Right atrium auricular region (tissue), 2 donors: Measurements from ENCODE around the gene RNF111. TPM values are rescaled to one million over a fixed set of nuclear protein-coding genes. Genes with fewer than 3 reads are reported as not detected.

ENCODE experiments used
- DNase-seq: peaks from one replicate; pipeline ENCODE4 v3.0.0-alpha.2; 2019; ENCODE audit warnings: low spot score
- H3K27ac ChIP-seq, 2 donors: fragments of 200-600 bp; sonication (generic); 1 replicate in 1 of 2; 2 replicates in 1 of 2; pipeline ENCODE4 v1.5.1; 2016 to 2019
- H3K27me3 ChIP-seq, 2 donors: fragments of 200-600 bp; sonication (generic); one replicate each; pipeline versions ENCODE4 v1.5.1 to v1.6.0; 2017 to 2019
- H3K36me3 ChIP-seq: fragments of 200-600 bp; sonication (generic); one replicate; pipeline ENCODE4 v1.5.1; 2016
- H3K4me1 ChIP-seq, 2 donors: fragments of 200-600 bp; sonication (generic); one replicate each; pipeline versions ENCODE4 v1.5.1 to v1.6.0; 2017 to 2019
- H3K4me3 ChIP-seq, 2 donors: fragments of 200-600 bp; sonication (generic); 1 replicate in 1 of 2; 2 replicates in 1 of 2; pipeline ENCODE4 v1.5.1; 2017 to 2019; ENCODE audit warnings: mild to moderate bottlenecking in 1 of 2, moderate library complexity in 1 of 2
- H3K9me3 ChIP-seq, 2 donors: fragments of 200-600 bp; sonication (generic); one replicate each; pipeline ENCODE4 v1.5.1; 2019
- total RNA-seq, 2 donors: library from RNA; depleted of rRNA; stranded (reverse); fragments of >200 nt; gene quantifications; one replicate each; pipeline ENCODE4 v1.1.0, GENCODE V29; 2016
- TF ChIP-seq, protein P1 (sequence below), 2 donors: fragments of 200-600 bp; sonication (generic); IDR thresholded peaks; one replicate each; pipeline ENCODE4 v1.5.1; 2019; ENCODE audit warnings: antibody characterized with exemption in 2 of 2

RNF111 gene
- total RNA-seq, 2 donors from 2014 or later = 9.3 to 15.6 TPM

DNA sequence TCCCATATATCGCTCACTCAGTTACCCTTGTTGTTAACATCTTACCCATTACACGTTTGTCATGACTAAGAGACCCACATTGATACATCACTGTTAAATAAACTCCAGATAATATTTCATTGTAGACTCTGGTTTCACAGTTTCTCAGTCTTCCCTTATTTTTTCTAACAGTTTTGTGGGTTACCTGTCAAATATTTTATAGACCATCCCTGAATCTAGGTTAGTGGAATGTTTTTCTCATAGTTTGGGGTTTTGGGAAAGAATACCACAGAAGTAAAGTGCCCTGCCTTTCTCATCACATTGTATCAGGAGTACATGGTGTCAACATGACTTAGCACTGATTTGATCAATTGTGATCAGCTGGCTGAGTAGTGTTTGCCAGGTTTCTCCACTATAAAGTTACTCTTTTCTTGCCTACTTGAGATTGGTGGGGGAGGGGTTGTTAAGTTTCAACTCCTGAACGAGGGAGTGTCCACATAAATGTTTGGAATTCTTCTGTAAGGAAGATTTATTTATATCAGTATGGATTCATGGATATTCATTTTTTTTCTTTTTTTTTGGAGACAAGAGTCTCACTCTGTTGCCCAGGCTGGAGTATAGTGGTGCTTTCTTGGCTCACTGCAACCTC lies 25.9 kb downstream of the RNF111 start:
- Histone ChIP-seq H3K36me3 (no peaks in the 10 kb centered on the region), H3K27me3 (no peaks in the 10 kb centered on the region), H3K4me3 (no peak overlapping the region), H3K27ac (no peak overlapping the region), H3K9me3 (no peaks in the 10 kb centered on the region), H3K4me1 (peaks cover 0 to 5% of the 10 kb centered on the region in 2 donors)
- no peak for DNase-seq
- TF ChIP-seq, protein P1, sequence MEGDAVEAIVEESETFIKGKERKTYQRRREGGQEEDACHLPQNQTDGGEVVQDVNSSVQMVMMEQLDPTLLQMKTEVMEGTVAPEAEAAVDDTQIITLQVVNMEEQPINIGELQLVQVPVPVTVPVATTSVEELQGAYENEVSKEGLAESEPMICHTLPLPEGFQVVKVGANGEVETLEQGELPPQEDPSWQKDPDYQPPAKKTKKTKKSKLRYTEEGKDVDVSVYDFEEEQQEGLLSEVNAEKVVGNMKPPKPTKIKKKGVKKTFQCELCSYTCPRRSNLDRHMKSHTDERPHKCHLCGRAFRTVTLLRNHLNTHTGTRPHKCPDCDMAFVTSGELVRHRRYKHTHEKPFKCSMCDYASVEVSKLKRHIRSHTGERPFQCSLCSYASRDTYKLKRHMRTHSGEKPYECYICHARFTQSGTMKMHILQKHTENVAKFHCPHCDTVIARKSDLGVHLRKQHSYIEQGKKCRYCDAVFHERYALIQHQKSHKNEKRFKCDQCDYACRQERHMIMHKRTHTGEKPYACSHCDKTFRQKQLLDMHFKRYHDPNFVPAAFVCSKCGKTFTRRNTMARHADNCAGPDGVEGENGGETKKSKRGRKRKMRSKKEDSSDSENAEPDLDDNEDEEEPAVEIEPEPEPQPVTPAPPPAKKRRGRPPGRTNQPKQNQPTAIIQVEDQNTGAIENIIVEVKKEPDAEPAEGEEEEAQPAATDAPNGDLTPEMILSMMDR (IDR thresholded peaks at IDR 0.05) = no peak

GRCh38 chr15:59014068-59014467 lies 26.6 kb downstream of the RNF111 start:
- no peak for DNase-seq
- no peaks in the 10 kb centered on the region for H3K27me3 ChIP-seq
- no peaks in the 10 kb centered on the region for H3K9me3 ChIP-seq
- H3K4me1 ChIP-seq = peaks cover 0 to 5% of the 10 kb centered on the region in 2 donors
- TF ChIP-seq, protein P1 (IDR thresholded peaks at IDR 0.05) = no peak
- H3K36me3 ChIP-seq = no peaks in the 10 kb centered on the region
- no peak overlapping the region for H3K27ac ChIP-seq
- no peak overlapping the region for H3K4me3 ChIP-seq

GRCh38 chr15:59017449-59017848 lies 30.0 kb downstream of the RNF111 start:
- Histone ChIP-seq H3K27me3 (no peaks in the 10 kb centered on the region), H3K36me3 (no peaks in the 10 kb centered on the region), H3K4me3 (no peak overlapping the region), H3K27ac (no peak overlapping the region), H3K4me1 (peaks cover 0 to 5% of the 10 kb centered on the region in 2 donors), H3K9me3 (no peaks in the 10 kb centered on the region)
- TF ChIP-seq, protein P1 (IDR thresholded peaks at IDR 0.05) = no peak
- DNase-seq = no peak

GRCh38 chr15:59018833-59019232 lies 31.4 kb downstream of the RNF111 start:
- no peaks in the 10 kb centered on the region for H3K36me3 ChIP-seq
- no peak for DNase-seq
- H3K27me3 ChIP-seq = no peaks in the 10 kb centered on the region
- H3K4me3 ChIP-seq = no peak overlapping the region
- H3K27ac ChIP-seq = no peak overlapping the region
- H3K9me3 ChIP-seq = no peaks in the 10 kb centered on the region
- TF ChIP-seq, protein P1 (IDR thresholded peaks at IDR 0.05) = no peak
- H3K4me1 ChIP-seq = peaks cover 0 to under 1% of the 10 kb centered on the region in 2 donors

GRCh38 chr15:59020322-59020721 lies 32.9 kb downstream of the RNF111 start:
- Histone ChIP-seq H3K27me3 (no peaks in the 10 kb centered on the region), H3K4me3 (no peak overlapping the region), H3K9me3 (no peaks in the 10 kb centered on the region), H3K27ac (no peak overlapping the region), H3K36me3 (no peaks in the 10 kb centered on the region), H3K4me1 (no peaks in the 10 kb centered on the region)
- no peak for DNase-seq
- TF ChIP-seq, protein P1 (IDR thresholded peaks at IDR 0.05) = no peak

- no peak for DNase-seq
- no peak overlapping the region for H3K27ac ChIP-seq
- no peaks in the 10 kb centered on the region for H3K4me1 ChIP-seq
- no peak overlapping the region for H3K4me3 ChIP-seq
- H3K36me3 ChIP-seq = no peaks in the 10 kb centered on the region
- H3K9me3 ChIP-seq = no peaks in the 10 kb centered on the region
- TF ChIP-seq, protein P1 (IDR thresholded peaks at IDR 0.05) = no peak
- no peaks in the 10 kb centered on the region for H3K27me3 ChIP-seq
Measured at GRCh38 chr15:59022188-59022587, 34.7 kb downstream of the RNF111 start.
